Spleen (tissue), 11 donors: Measurements from ENCODE around the gene SMU1. TPM values are rescaled to one million over a fixed set of nuclear protein-coding genes. Genes with fewer than 3 reads are reported as not detected.

Source experiments
- DNase-seq: peaks from one replicate; pipeline ENCODE4 v3.0.0-alpha.2; 2020
- H3K27ac ChIP-seq, 8 donors: fragments of 200-600 bp; sonication (generic) in 7 of 8; 1 replicate in 4 of 8; 2 replicates in 4 of 8; pipeline versions ENCODE4 v1.5.0 to v1.8.0; 2016 to 2021; ENCODE audit warnings: inconsistent platforms in 4 of 8, mild to moderate bottlenecking in 4 of 8, moderate library complexity in 1 of 8
- H3K27me3 ChIP-seq, 7 donors: fragments of 200-600 bp; sonication (generic) in 6 of 7; replicated peaks in 1 of 7; 1 replicate in 4 of 7; 2 replicates in 3 of 7; pipeline versions ENCODE4 v1.5.0 to v1.8.0; 2016 to 2021; ENCODE audit warnings: inconsistent platforms in 3 of 7, mild to moderate bottlenecking in 1 of 7
- H3K36me3 ChIP-seq, 6 donors: fragments of 200-600 bp; sonication (generic) in 5 of 6; 1 replicate in 4 of 6; 2 replicates in 2 of 6; pipeline versions ENCODE4 v1.5.0 to v1.8.0; 2016 to 2021; ENCODE audit warnings: inconsistent platforms in 2 of 6
- H3K4me1 ChIP-seq, 6 donors: fragments of 200-600 bp; sonication (generic) in 5 of 6; 1 replicate in 3 of 6; 2 replicates in 3 of 6; pipeline versions ENCODE4 v1.5.0 to v1.8.0; 2016 to 2021; ENCODE audit warnings: inconsistent platforms in 3 of 6
- H3K4me3 ChIP-seq, 8 donors: fragments of 200-600 bp; sonication (generic) in 7 of 8; 1 replicate in 4 of 8; 2 replicates in 4 of 8; pipeline versions ENCODE4 v1.5.0 to v1.8.0; 2016 to 2021; ENCODE audit warnings: inconsistent platforms in 4 of 8, mild to moderate bottlenecking in 4 of 8, moderate library complexity in 2 of 8
- H3K9me3 ChIP-seq, 8 donors: fragments of 200-600 bp; sonication (generic) in 7 of 8; 1 replicate in 4 of 8; 2 replicates in 4 of 8; pipeline versions ENCODE4 v1.5.0 to v1.8.0; 2016 to 2021; ENCODE audit warnings: inconsistent platforms in 4 of 8
- CTCF ChIP-seq, 11 experiments: fragments of 200-600 bp in 7 of 11; fragments of 450-650 bp in 4 of 11; sonication (generic) in 4 of 11; IDR thresholded peaks in 8 of 11; conservative IDR thresholded peaks in 3 of 11; 1 replicate in 7 of 11; 2 replicates in 4 of 11; pipeline versions ENCODE4 v1.4.0 to v1.8.0; 2016 to 2021; ENCODE audit warnings: antibody characterized with exemption in 11 of 11, inconsistent platforms in 4 of 11, mild to moderate bottlenecking in 1 of 11
- POLR2A ChIP-seq, 3 donors: fragments of 450-650 bp; IDR thresholded peaks; one replicate each; pipeline ENCODE4 v1.5.1; 2017; ENCODE audit warnings: antibody characterized with exemption in 3 of 3, mild to moderate bottlenecking in 1 of 3
- POLR2AphosphoS5 ChIP-seq, 3 donors: sonication (generic); formaldehyde crosslinking; IDR thresholded peaks; one replicate each; pipeline ENCODE4 v1.5.1; 2017; ENCODE audit warnings: antibody characterized with exemption in 3 of 3
- WGBS, 5 donors: extraction: QIAGEN DNeasy Blood & Tissue Kit in 3 of 5; methylation state at CpG; one replicate each; pipeline versions ENCODE4 v1.1.5 to v1.1.7; 2013 to 2018; 5-methylcytosine and 5-hydroxymethylcytosine counted together
- intact Hi-C: fragments of 100-400 bp; cut with DNase I; formaldehyde crosslinking; loops from one replicate; pipeline ENCODE4 v1.15.0; 2023; ENCODE audit warnings: low total_unique reads
- polyA plus RNA-seq, 3 donors: library from polyadenylated mRNA; stranded (reverse); fragments of 200-250 nt; gene quantifications; one replicate each; pipeline ENCODE4 v1.2.1, GENCODE V29; 2013
- total RNA-seq, 7 donors: library from RNA; depleted of rRNA in 3 of 7; stranded (reverse); fragments of >200 nt in 3 of 7; fragmentation: NEBNext Ultra II Directional in 4 of 7; extraction: Animal tissue kit (Norgen Biotek cat#: 25700) in 4 of 7; gene quantifications; one replicate each; pipeline versions ENCODE4 v1.1.0 to v1.2.1, GENCODE V29; 2016 to 2021
- donor health status: healthy with polysubstance abuse.
- donor health status: DM: no; HTN: no; CAD: no; lungs with moderate emphysema.
- donor health status: DM: no; HTN: no; CAD: no.
- donor health status: Bipolar disorder and iron deficiency.
- donor health status: healthy.
- donor health status: DM: no; HTN: no; CAD: no.
- donor health status: DM: yes; HTN: yes; CAD: no.

SMU1 gene
- total and polyA plus RNA-seq, 10 donors = 7.2 to 23.3 (median 18.8) TPM

DNA sequence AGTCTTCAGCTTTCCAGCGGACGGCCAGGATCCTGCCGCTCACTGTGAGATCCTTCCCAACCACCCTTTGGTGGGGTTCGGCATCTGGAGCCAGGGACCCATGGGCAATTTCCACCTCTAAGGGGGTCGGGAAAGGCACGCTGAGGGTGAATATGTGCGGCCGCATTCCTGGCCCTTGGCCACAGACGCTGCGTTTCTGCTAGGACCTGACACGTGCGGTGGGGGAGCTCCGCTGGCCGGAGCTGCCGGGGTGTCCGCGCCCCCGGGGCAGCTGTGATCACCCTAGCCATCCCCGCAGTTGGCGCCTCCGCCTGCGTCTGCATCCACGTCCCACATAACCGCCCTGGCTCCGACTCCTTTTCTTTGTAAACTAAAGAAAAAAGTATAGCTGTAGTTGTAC, 56.7 kb downstream of the SMU1 start:
- Histone ChIP-seq H3K9me3 (no peaks in the 10 kb centered on the region), H3K27ac (no peak overlapping the region), H3K4me1 (peaks cover 10 to 28% (median 20%) of the 10 kb centered on the region in 6 donors), H3K4me3 (no peak overlapping the region), H3K36me3 (peaks cover 0 to 29% (median 5%) of the 10 kb centered on the region in 6 donors), H3K27me3 (no peaks in the 10 kb centered on the region)
- intact Hi-C loops = no loop called here
- WGBS, 5 donors = 92 to 97% (median 94%) methylated on average over 22 to 25 of the region's 25 CpGs
- TF ChIP-seq POLR2AphosphoS5 (IDR thresholded peaks at IDR 0.05) (no peak), CTCF (IDR thresholded peaks at IDR 0.05 in 8 of 11, conservative IDR thresholded peaks at IDR 0.05 in 3 of 11) (no peak), POLR2A (IDR thresholded peaks at IDR 0.05) (no peak)
- no peak for DNase-seq

DNA sequence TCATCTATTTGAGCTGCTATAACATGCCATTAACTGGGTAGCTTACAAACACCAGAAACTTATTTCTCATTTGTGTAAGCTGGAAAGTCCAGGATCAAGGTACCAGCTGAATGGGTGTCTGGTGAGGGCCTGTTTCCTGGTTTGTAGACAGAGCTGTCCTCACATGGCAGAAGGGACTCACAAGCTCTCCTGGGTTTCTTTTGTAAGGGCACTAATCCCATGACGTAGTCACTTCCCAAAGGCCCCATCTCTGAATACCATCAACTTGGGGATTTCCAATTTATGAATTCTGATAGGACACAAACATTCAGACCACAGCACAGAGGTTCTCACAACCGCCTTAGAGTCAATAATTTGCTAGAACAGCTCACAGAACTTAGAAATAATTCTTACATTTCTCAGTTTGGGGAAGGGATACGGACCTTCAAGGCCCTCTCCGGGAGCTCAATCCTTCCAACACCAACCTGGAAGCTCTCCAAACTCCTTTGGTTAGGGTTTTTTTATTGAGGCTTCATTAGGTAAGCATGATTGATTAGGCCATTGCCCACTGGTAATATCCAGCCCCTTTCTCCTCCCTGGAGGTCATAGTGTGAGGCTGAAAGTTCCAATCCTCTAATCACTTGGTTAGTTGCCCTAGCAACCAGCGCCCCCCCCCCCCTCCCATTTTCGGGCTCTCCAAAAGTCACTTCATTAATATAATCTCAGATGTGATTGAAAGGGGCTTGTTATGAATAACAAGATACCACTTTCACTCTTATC, 59.0 kb downstream of the SMU1 start:
- Histone ChIP-seq H3K36me3 (peaks cover 0 to 29% (median 5%) of the 10 kb centered on the region in 6 donors), H3K4me3 (no peak overlapping the region), H3K27ac (no peak overlapping the region), H3K4me1 (peaks cover 0 to 7% (median 2%) of the 10 kb centered on the region in 6 donors), H3K9me3 (no peaks in the 10 kb centered on the region), H3K27me3 (no peaks in the 10 kb centered on the region)
- 72 to 94% (median 84%) methylated on average over 6 of the region's 6 CpGs for WGBS, 5 donors
- TF ChIP-seq POLR2AphosphoS5 (IDR thresholded peaks at IDR 0.05) = no peak
- no peak for TF ChIP-seq CTCF (IDR thresholded peaks at IDR 0.05 in 8 of 11, conservative IDR thresholded peaks at IDR 0.05 in 3 of 11)
- TF ChIP-seq POLR2A (IDR thresholded peaks at IDR 0.05) = no peak
- intact Hi-C loops = no loop called here
- DNase-seq = no peak

DNA sequence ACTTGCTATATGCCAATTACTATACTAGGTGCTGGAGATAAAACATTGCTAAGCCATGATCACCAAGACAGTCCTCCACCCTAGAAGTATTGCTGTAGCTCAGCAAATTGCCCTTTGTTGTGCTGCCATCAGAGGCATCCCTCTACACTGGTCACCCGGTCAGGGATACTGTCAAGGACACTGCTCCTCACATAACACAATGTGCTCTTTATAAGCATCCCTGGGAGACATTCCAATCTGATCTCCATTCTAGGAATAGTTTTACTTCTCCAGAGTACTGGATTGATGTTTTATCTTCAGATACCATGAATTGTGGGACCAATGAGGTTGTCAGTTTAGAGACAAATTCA, 61.8 kb downstream of the SMU1 start:
- 67 to 87% (median 77%) methylated on average over 1 of the region's 1 CpG for WGBS, 5 donors
- Histone ChIP-seq H3K27ac (no peak overlapping the region), H3K4me3 (no peak overlapping the region), H3K9me3 (no peaks in the 10 kb centered on the region), H3K27me3 (no peaks in the 10 kb centered on the region), H3K4me1 (no peaks in the 10 kb centered on the region), H3K36me3 (peaks cover 0 to 15% (median 3%) of the 10 kb centered on the region in 6 donors)
- DNase-seq = no peak
- TF ChIP-seq POLR2A (IDR thresholded peaks at IDR 0.05) (no peak), POLR2AphosphoS5 (IDR thresholded peaks at IDR 0.05) (no peak), CTCF (IDR thresholded peaks at IDR 0.05 in 8 of 11, conservative IDR thresholded peaks at IDR 0.05 in 3 of 11) (no peak)
- intact Hi-C loops = no loop called here

GRCh38 chr9:33013962-33014664, 62.4 kb downstream of the SMU1 start:
- Histone ChIP-seq H3K27ac (no peak overlapping the region), H3K9me3 (no peaks in the 10 kb centered on the region), H3K4me1 (no peaks in the 10 kb centered on the region), H3K27me3 (no peaks in the 10 kb centered on the region), H3K36me3 (peaks cover 0 to 12% (median 2%) of the 10 kb centered on the region in 6 donors), H3K4me3 (no peak overlapping the region)
- intact Hi-C loops = no loop called here
- TF ChIP-seq POLR2AphosphoS5 (IDR thresholded peaks at IDR 0.05) (no peak), CTCF (IDR thresholded peaks at IDR 0.05 in 8 of 11, conservative IDR thresholded peaks at IDR 0.05 in 3 of 11) (no peak), POLR2A (IDR thresholded peaks at IDR 0.05) (no peak)
- no peak for DNase-seq
- 60 to 100% (median 89%) methylated on average over 2 of the region's 2 CpGs for WGBS, 5 donors
